Endodermal cell (in vitro differentiated cells): ENCODE results near the gene NEK6. TPM values are rescaled to one million over a fixed set of nuclear protein-coding genes. Genes with fewer than 3 reads are reported as not detected.

ENCODE experiments used
- DNase-seq: peaks from one replicate; pipeline ENCODE4 v3.0.0-alpha.2; 2017
- H3K27ac ChIP-seq: 2 replicates; pipeline ENCODE4 v1.5.1; 2013; ENCODE audit warnings: mild to moderate bottlenecking, low read depth, low read length, moderate library complexity
- H3K27me3 ChIP-seq: 2 replicates; pipeline ENCODE4 v1.6.1; 2013; ENCODE audit warnings: mild to moderate bottlenecking, low read length, moderate library complexity; ENCODE audit not compliant: insufficient read depth, control insufficient read depth, poor library complexity, severe bottlenecking
- H3K36me3 ChIP-seq: 2 replicates; pipeline ENCODE4 v1.7.0; 2013; ENCODE audit warnings: mild to moderate bottlenecking, low read length, moderate library complexity; ENCODE audit not compliant: control insufficient read depth, insufficient read depth
- H3K4me1 ChIP-seq: one replicate; pipeline ENCODE4 v1.7.0; 2013; ENCODE audit warnings: low read length; ENCODE audit not compliant: control insufficient read depth, insufficient read depth
- H3K4me3 ChIP-seq: 2 replicates; pipeline ENCODE4 v1.5.1; 2013; ENCODE audit warnings: mild to moderate bottlenecking, low read length, moderate library complexity
- H3K9ac ChIP-seq: 2 replicates; pipeline ENCODE4 v1.6.1; 2013; ENCODE audit warnings: mild to moderate bottlenecking, low read length, moderate library complexity; ENCODE audit not compliant: poor library complexity, severe bottlenecking; ENCODE audit errors: extremely low read depth
- H3K9me3 ChIP-seq: 2 replicates; pipeline ENCODE4 v1.6.1; 2013; ENCODE audit warnings: mild to moderate bottlenecking, low read length, moderate library complexity; ENCODE audit not compliant: control insufficient read depth
- H3K27ac Mint-ChIP-seq: 2 replicates; pipeline ENCODE4 v1.8.0; 2020; ENCODE audit warnings: mixed read lengths
- H3K27me3 Mint-ChIP-seq: 2 replicates; pipeline ENCODE4 v1.8.0; 2021; ENCODE audit warnings: mild to moderate bottlenecking, mixed read lengths; ENCODE audit not compliant: insufficient read depth
- H3K36me3 Mint-ChIP-seq: 2 replicates; pipeline ENCODE4 v1.8.0; 2020; ENCODE audit warnings: low read depth, mixed read lengths
- H3K4me1 Mint-ChIP-seq: 2 replicates; pipeline ENCODE4 v1.8.0; 2020; ENCODE audit warnings: mixed read lengths
- H3K4me3 Mint-ChIP-seq: 2 replicates; pipeline ENCODE4 v1.8.0; 2020; ENCODE audit warnings: mild to moderate bottlenecking, moderate library complexity, mixed read lengths
- H3K9me3 Mint-ChIP-seq: 2 replicates; pipeline ENCODE4 v1.8.0; 2020; ENCODE audit warnings: mild to moderate bottlenecking, mixed read lengths
- WGBS, 2 experiments: methylation state at CpG; one replicate each; pipeline versions ENCODE4 v1.1.5 to v1.1.7; 2013; ENCODE audit warnings: missing lambda C conversion rate in 2 of 2, mixed read lengths in 1 of 2; ENCODE audit not compliant: insufficient coverage in 1 of 2, insufficient read length in 1 of 2; 5-methylcytosine and 5-hydroxymethylcytosine counted together
- total RNA-seq, 2 donors: library from RNA; stranded (reverse); fragmentation: NEBNext Ultra II Directional in 1 of 2; extraction: Animal tissue kit (Norgen Biotek cat#: 25700) in 1 of 2; gene quantifications; 2 replicates in 1 of 2; 3 replicates in 1 of 2; pipeline ENCODE4 v1.2.1, GENCODE V29; 2021
- TF ChIP-seq, protein P1 (sequence below): fragments of 200-600 bp; sonication (generic); conservative IDR thresholded peaks from 2 replicates; pipeline ENCODE4 v1.5.0; 2021; ENCODE audit warnings: antibody characterized with exemption, mild to moderate bottlenecking

Gene NEK6
- total RNA-seq, 2 donors from 2014 or later, result 17.1 to 32.5 TPM

DNA sequence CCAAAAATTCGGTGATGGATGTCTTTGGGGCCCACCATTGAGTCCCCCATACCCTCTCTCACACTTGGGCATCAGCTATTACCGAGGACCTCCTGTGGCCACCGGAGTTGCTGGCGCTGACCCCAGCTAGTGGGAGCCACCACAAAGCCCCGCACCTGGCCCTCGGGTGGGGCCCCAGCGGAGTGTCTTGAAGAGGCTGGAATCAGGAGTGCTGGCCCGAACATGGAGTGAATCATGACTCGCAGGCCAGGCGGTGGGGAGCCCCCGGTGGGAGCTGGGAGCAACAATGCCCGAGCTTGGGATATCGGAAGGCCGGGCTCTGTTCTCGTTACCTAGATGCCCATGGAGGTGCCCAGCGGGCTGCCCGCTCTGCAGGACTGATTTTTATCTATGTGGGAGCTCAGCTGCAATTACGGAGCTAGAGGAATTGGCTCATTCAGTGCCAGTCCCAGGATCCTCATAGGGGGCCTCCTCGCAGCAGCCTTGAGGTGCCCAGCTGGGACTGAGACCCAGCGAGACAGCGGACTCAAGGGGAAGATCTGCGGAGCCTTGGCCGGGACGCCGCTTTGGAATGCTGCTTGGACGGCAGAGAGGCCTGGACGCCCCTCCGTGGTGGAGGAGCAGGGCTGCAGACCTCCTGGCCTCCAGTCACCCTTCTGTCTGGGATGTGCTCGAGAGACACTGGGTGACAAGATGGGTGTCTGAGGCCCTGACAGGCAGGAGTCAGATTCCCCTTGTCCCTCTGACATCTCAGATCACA, 86.7 kb downstream of the NEK6 start:
- Mint-ChIP-seq H3K36me3 (peaks cover 12% of the 10 kb centered on the region), H3K27me3 (no peaks in the 10 kb centered on the region), H3K9me3 (no peaks in the 10 kb centered on the region), H3K27ac (peak overlapping the region; percentile 40), H3K4me1 (no peaks in the 10 kb centered on the region), H3K4me3 (no peak overlapping the region)
- no peak for DNase-seq
- Histone ChIP-seq H3K4me1 (no peaks in the 10 kb centered on the region), H3K9me3 (no peaks in the 10 kb centered on the region), H3K36me3 (peaks cover 16% of the 10 kb centered on the region), H3K4me3 (no peak overlapping the region), H3K9ac (no peak overlapping the region), H3K27ac (no peak overlapping the region), H3K27me3 (no peaks in the 10 kb centered on the region)
- TF ChIP-seq, protein P1, sequence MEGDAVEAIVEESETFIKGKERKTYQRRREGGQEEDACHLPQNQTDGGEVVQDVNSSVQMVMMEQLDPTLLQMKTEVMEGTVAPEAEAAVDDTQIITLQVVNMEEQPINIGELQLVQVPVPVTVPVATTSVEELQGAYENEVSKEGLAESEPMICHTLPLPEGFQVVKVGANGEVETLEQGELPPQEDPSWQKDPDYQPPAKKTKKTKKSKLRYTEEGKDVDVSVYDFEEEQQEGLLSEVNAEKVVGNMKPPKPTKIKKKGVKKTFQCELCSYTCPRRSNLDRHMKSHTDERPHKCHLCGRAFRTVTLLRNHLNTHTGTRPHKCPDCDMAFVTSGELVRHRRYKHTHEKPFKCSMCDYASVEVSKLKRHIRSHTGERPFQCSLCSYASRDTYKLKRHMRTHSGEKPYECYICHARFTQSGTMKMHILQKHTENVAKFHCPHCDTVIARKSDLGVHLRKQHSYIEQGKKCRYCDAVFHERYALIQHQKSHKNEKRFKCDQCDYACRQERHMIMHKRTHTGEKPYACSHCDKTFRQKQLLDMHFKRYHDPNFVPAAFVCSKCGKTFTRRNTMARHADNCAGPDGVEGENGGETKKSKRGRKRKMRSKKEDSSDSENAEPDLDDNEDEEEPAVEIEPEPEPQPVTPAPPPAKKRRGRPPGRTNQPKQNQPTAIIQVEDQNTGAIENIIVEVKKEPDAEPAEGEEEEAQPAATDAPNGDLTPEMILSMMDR, result peak; percentile 24
- 94 to 95% methylated on average over 21 to 29 of the region's 29 CpGs for WGBS, 2 experiments

GRCh38 chr9:124345063-124345462, 87.3 kb downstream of the NEK6 start:
- Mint-ChIP-seq H3K9me3 (no peaks in the 10 kb centered on the region), H3K27ac (peak overlapping the region; percentile 52), H3K4me3 (no peak overlapping the region), H3K27me3 (no peaks in the 10 kb centered on the region), H3K36me3 (peaks cover 12% of the 10 kb centered on the region), H3K4me1 (no peaks in the 10 kb centered on the region)
- 89 to 95% methylated on average over 10 to 14 of the region's 14 CpGs for WGBS, 2 experiments
- DNase-seq, result no peak
- Histone ChIP-seq H3K4me3 (no peak overlapping the region), H3K27me3 (no peaks in the 10 kb centered on the region), H3K36me3 (peaks cover 22% of the 10 kb centered on the region), H3K9ac (no peak overlapping the region), H3K9me3 (no peaks in the 10 kb centered on the region), H3K4me1 (no peaks in the 10 kb centered on the region), H3K27ac (no peak overlapping the region)
- TF ChIP-seq, protein P1, result no peak

DNA sequence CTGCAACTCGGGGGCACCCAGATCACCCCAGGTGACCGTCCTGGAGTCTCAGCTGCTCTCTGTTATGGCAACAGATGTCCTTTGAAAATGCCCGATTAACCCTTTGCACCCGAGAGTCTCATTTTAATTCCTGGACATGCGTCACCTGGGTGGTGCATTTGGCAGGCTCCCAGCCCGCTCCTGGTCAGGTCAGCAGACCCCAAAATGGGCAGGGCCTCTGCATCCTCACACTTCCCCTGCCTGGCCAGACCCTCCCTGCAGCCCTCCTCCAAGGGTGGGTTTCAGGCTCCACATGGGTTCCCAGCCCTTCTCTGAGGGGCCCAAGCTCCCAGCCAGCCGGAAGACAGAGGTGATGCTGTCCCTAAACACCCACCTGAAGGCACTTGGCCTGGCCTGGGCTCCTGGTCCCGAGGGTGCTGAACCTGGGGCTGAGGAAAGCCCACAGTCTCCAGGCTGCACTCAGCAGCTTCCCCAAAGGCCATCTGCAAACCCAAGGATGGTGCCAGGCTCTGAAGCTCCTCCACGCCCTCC, 88.1 kb downstream of the NEK6 start:
- no peaks in the 10 kb centered on the region for H3K4me1 ChIP-seq
- H3K27ac ChIP-seq, result no peak overlapping the region
- Mint-ChIP-seq H3K27me3 (no peaks in the 10 kb centered on the region), H3K9me3 (no peaks in the 10 kb centered on the region), H3K36me3 (peaks cover 12% of the 10 kb centered on the region), H3K4me3 (no peak overlapping the region), H3K4me1 (no peaks in the 10 kb centered on the region), H3K27ac (peak overlapping the region; percentile 52)
- peaks cover 28% of the 10 kb centered on the region for H3K36me3 ChIP-seq
- DNase-seq, result no peak
- H3K4me3 ChIP-seq, result no peak overlapping the region
- no peaks in the 10 kb centered on the region for H3K27me3 ChIP-seq
- 92 to 94% methylated on average over 7 to 9 of the region's 9 CpGs for WGBS, 2 experiments
- TF ChIP-seq, protein P1, result no peak
- H3K9ac ChIP-seq, result no peak overlapping the region
- no peaks in the 10 kb centered on the region for H3K9me3 ChIP-seq
